IPS-20b (cell line): ENCODE measurements around the gene IL1RL2.

Experiments used
- H3K27ac ChIP-seq: one replicate; pipeline ENCODE4 v1.5.1; 2013; ENCODE audit warnings: low read length
- H3K27me3 ChIP-seq: 2 replicates; pipeline ENCODE4 v1.6.1; 2013; ENCODE audit warnings: mild to moderate bottlenecking, low read length, inconsistent platforms; ENCODE audit not compliant: insufficient read depth
- H3K36me3 ChIP-seq: 2 replicates; pipeline ENCODE4 v1.6.1; 2013; ENCODE audit warnings: low read depth, mild to moderate bottlenecking, inconsistent platforms, low read length, moderate library complexity; ENCODE audit not compliant: insufficient read depth
- H3K4me1 ChIP-seq: 2 replicates; pipeline ENCODE4 v1.6.1; 2013; ENCODE audit warnings: mild to moderate bottlenecking, control low read depth, inconsistent platforms, low read length, moderate library complexity; ENCODE audit not compliant: insufficient read depth
- H3K4me3 ChIP-seq: 2 replicates; pipeline ENCODE4 v1.5.1; 2013; ENCODE audit warnings: mild to moderate bottlenecking, low read length, inconsistent platforms
- H3K9ac ChIP-seq: 2 replicates; pipeline ENCODE4 v1.6.1; 2013; ENCODE audit warnings: low read depth, mild to moderate bottlenecking, inconsistent platforms, low read length, moderate library complexity
- H3K9me3 ChIP-seq: 2 replicates; pipeline ENCODE4 v1.6.1; 2013; ENCODE audit warnings: mild to moderate bottlenecking, low read depth, low read length, inconsistent platforms; ENCODE audit not compliant: insufficient read depth

The IL1RL2 gene

DNA sequence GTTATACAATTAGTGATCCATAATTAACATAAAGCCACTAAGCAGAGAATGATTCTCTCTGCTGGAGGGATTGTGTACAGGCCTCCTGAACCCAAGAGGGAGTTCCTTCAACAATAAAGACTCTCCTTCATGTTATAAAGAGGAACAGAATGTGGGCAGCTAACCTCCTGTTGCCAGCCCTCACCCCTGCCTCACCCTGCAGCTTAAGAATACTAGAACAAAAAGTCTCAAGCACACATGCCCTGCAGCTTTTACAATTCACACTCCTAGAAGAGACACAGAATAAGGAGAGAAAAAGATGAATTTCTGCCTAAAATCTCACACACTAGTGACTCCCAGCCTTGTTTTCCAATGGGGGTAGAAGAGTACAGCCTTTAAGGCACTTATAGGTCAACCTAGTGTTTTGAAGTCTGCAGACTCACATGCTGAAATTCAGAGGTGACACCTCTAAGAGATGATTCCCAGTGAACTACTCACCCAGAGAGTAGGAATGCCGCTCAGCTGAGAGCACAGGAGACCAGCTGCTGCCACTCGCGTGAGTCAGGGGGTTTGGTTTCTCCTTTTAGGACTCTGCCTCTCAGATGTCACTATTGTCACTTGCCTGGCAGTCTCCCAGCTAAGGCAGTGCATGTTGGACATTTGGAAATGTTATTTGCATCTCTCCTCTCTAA lies 92.0 kb downstream of the IL1RL2 start:
- H3K4me3 ChIP-seq: no peak overlapping the region
- no peaks in the 10 kb centered on the region for H3K27me3 ChIP-seq
- peaks cover 5% of the 10 kb centered on the region; the same call in 1 of the 2 replicates for H3K9me3 ChIP-seq
- no peak overlapping the region for H3K27ac ChIP-seq
- H3K4me1 ChIP-seq: no peaks in the 10 kb centered on the region
- no peak overlapping the region for H3K9ac ChIP-seq
- H3K36me3 ChIP-seq: no peaks in the 10 kb centered on the region

DNA sequence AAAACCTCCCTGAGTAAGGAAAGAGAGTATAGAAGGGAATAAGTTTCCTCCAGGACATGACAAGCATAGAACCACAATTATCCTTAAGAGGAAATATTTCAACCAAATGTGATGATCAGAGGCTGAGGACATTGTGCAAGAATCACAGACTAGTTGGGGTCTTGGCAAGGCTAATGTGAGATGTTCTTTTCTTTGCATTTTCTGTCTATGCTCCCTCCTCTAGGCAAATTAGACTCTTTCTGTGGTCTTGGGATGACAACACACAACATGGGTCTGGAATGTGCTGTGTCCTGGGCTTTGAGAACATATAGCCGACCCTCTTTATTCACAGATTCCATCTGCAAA lies 92.5 kb downstream of the IL1RL2 start:
- Histone ChIP-seq H3K36me3 (no peaks in the 10 kb centered on the region), H3K9ac (no peak overlapping the region)

DNA sequence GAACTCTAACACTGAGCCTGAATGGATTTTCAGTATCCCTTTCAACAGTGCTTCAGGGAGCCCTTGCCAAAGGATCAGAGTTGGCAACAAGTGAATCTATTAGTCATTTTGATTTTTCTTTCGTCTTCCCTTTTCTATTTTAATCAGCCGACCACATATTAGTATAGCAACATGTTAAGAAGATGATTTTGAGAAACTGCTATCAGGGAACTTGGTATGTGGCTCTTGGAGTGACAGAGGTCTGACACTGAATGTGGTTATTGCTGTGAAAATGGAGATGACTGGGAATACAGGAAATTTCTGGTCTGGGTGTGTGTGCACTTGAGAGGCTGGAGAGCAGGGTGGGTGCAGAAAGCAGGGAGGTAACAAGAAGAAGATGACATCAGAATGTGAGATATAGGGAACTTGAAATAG lies 95.9 kb downstream of the IL1RL2 start:
- Histone ChIP-seq H3K9ac (no peak overlapping the region), H3K9me3 (no peaks in the 10 kb centered on the region), H3K4me1 (no peaks in the 10 kb centered on the region), H3K27me3 (no peaks in the 10 kb centered on the region), H3K27ac (no peak overlapping the region), H3K4me3 (no peak overlapping the region), H3K36me3 (no peaks in the 10 kb centered on the region)

More for the DNA sequence above, 92.5 kb downstream of the IL1RL2 start:
- Histone ChIP-seq H3K4me1 (no peaks in the 10 kb centered on the region), H3K9me3 (peaks cover 5% of the 10 kb centered on the region; the same call in 1 of the 2 replicates), H3K27ac (no peak overlapping the region), H3K27me3 (no peaks in the 10 kb centered on the region), H3K4me3 (no peak overlapping the region)

DNA sequence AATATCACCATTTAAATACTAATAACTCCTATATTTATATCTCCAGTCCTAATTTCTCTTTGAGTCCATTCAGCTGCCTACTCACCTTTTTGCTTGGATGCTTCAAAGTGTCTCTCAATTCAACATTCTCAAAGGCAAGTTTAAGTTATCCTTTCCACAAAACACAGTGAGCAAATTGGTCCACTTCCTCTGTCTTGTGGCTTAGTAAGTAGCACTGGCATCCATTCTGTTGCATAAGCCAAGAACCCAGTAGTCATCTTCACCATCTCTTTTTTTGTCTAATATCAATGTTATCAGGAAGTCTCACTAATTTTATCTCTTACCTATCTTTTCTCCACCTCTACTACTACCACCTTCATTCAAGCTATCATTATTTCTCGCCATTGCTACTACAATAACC lies 97.2 kb downstream of the IL1RL2 start:
- H3K4me3 ChIP-seq: no peak overlapping the region
- H3K27me3 ChIP-seq: no peaks in the 10 kb centered on the region
- H3K4me1 ChIP-seq: no peaks in the 10 kb centered on the region
- no peak overlapping the region for H3K27ac ChIP-seq
- no peak overlapping the region for H3K9ac ChIP-seq
- H3K9me3 ChIP-seq: no peaks in the 10 kb centered on the region
- H3K36me3 ChIP-seq: no peaks in the 10 kb centered on the region

DNA sequence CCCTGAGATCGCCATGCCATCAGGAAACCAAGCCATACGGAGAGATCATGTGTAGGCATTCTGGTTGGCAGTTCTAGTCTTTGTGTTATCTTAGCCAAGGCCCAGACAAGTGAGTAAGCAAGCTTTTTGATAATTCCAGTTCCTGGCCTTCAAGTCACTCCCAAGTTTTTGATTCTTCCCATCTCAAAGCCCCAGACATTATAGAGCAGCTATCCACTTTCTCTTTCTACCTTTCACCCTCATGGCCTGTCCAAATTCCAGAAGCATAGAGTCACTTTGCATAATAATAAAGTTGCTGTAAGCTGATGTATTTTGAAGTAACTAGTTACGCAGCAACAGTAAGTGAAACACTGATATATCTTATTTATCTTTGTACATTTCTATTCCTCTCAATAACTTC lies 97.8 kb downstream of the IL1RL2 start:
- no peaks in the 10 kb centered on the region for H3K4me1 ChIP-seq
- H3K27ac ChIP-seq: no peak overlapping the region
- H3K4me3 ChIP-seq: no peak overlapping the region
- H3K36me3 ChIP-seq: no peaks in the 10 kb centered on the region
- no peak overlapping the region for H3K9ac ChIP-seq
- H3K9me3 ChIP-seq: no peaks in the 10 kb centered on the region
- no peaks in the 10 kb centered on the region for H3K27me3 ChIP-seq

DNA sequence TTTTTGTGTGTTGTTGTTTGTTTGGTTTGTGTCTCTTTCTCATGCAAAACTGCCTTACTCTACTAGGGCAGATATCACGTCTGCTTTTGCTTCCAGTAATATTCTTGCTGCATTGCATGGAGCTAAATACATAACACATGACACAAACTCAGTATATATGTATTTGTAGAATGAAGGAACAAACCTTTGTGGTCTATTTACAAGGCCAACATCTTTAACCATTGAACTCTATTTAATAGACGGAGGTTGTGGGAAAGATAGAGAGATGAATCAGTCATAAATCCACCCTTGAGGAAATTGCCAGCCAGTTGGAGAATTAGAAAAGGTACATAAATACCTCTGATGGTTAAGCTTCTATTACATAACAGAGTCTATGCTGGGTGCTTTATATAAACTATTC lies 98.5 kb downstream of the IL1RL2 start:
- Histone ChIP-seq H3K27ac (no peak overlapping the region), H3K9ac (no peak overlapping the region), H3K4me3 (no peak overlapping the region), H3K9me3 (no peaks in the 10 kb centered on the region), H3K4me1 (no peaks in the 10 kb centered on the region), H3K27me3 (no peaks in the 10 kb centered on the region), H3K36me3 (no peaks in the 10 kb centered on the region)

DNA sequence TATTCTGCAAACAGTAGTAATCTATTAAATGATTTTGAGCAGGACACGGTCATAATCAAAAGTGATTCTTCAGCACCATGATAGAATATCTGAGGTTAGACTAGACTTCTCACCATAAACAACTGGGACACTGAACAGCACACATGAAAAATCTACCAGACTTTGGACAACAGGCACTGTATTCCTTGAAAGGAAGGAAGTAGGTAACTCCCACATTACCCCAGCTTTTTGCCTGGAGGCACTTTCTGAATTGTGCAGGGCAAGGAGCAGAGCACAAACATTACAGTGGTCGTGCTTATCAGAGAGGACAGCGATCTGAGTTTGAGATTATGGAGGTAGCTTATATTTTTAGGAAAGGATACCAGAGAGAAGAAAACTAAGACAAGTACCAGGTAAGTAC lies 99.2 kb downstream of the IL1RL2 start:
- Histone ChIP-seq H3K4me1 (no peaks in the 10 kb centered on the region), H3K36me3 (no peaks in the 10 kb centered on the region), H3K9me3 (no peaks in the 10 kb centered on the region), H3K27ac (no peak overlapping the region), H3K27me3 (no peaks in the 10 kb centered on the region), H3K9ac (no peak overlapping the region), H3K4me3 (no peak overlapping the region)

DNA sequence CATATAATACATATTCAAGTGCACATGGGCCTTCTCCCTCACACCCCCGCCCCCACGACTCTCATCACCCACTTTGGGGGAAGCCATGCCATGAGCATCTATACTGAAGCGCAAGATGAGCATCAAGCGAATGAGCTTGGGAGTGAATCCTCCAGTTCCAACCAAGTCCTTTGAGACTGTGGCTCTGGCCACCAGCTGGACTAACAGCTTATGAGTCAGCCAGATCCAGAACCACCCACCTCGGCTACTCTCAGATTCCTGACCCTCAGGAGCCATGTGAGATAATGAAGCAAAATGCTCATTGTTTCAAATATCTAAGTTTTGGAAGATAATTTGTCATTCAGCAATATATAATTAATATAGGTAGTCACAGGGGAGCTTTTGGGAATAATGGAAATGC lies 102.3 kb downstream of the IL1RL2 start:
- Histone ChIP-seq H3K27ac (no peak overlapping the region), H3K27me3 (no peaks in the 10 kb centered on the region), H3K9ac (no peak overlapping the region), H3K36me3 (no peaks in the 10 kb centered on the region), H3K4me1 (no peaks in the 10 kb centered on the region), H3K4me3 (no peak overlapping the region), H3K9me3 (no peaks in the 10 kb centered on the region)
